Endodermal cell (in vitro differentiated cells): Measurements from ENCODE around the gene KIF1B. TPM values are rescaled to one million over a fixed set of nuclear protein-coding genes. Genes with fewer than 3 reads are reported as not detected.

Source experiments
- DNase-seq: peaks from one replicate; pipeline ENCODE4 v3.0.0-alpha.2; 2017
- H3K27ac ChIP-seq: 2 replicates; pipeline ENCODE4 v1.5.1; 2013; ENCODE audit warnings: mild to moderate bottlenecking, low read depth, low read length, moderate library complexity
- H3K27me3 ChIP-seq: 2 replicates; pipeline ENCODE4 v1.6.1; 2013; ENCODE audit warnings: mild to moderate bottlenecking, low read length, moderate library complexity; ENCODE audit not compliant: insufficient read depth, control insufficient read depth, poor library complexity, severe bottlenecking
- H3K36me3 ChIP-seq: 2 replicates; pipeline ENCODE4 v1.7.0; 2013; ENCODE audit warnings: mild to moderate bottlenecking, low read length, moderate library complexity; ENCODE audit not compliant: control insufficient read depth, insufficient read depth
- H3K4me1 ChIP-seq: one replicate; pipeline ENCODE4 v1.7.0; 2013; ENCODE audit warnings: low read length; ENCODE audit not compliant: control insufficient read depth, insufficient read depth
- H3K4me3 ChIP-seq: 2 replicates; pipeline ENCODE4 v1.5.1; 2013; ENCODE audit warnings: mild to moderate bottlenecking, low read length, moderate library complexity
- H3K9ac ChIP-seq: 2 replicates; pipeline ENCODE4 v1.6.1; 2013; ENCODE audit warnings: mild to moderate bottlenecking, low read length, moderate library complexity; ENCODE audit not compliant: poor library complexity, severe bottlenecking; ENCODE audit errors: extremely low read depth
- H3K9me3 ChIP-seq: 2 replicates; pipeline ENCODE4 v1.6.1; 2013; ENCODE audit warnings: mild to moderate bottlenecking, low read length, moderate library complexity; ENCODE audit not compliant: control insufficient read depth
- H3K27ac Mint-ChIP-seq: 2 replicates; pipeline ENCODE4 v1.8.0; 2020; ENCODE audit warnings: mixed read lengths
- H3K27me3 Mint-ChIP-seq: 2 replicates; pipeline ENCODE4 v1.8.0; 2021; ENCODE audit warnings: mild to moderate bottlenecking, mixed read lengths; ENCODE audit not compliant: insufficient read depth
- H3K36me3 Mint-ChIP-seq: 2 replicates; pipeline ENCODE4 v1.8.0; 2020; ENCODE audit warnings: low read depth, mixed read lengths
- H3K4me1 Mint-ChIP-seq: 2 replicates; pipeline ENCODE4 v1.8.0; 2020; ENCODE audit warnings: mixed read lengths
- H3K4me3 Mint-ChIP-seq: 2 replicates; pipeline ENCODE4 v1.8.0; 2020; ENCODE audit warnings: mild to moderate bottlenecking, moderate library complexity, mixed read lengths
- H3K9me3 Mint-ChIP-seq: 2 replicates; pipeline ENCODE4 v1.8.0; 2020; ENCODE audit warnings: mild to moderate bottlenecking, mixed read lengths
- WGBS, 2 experiments: methylation state at CpG; one replicate each; pipeline versions ENCODE4 v1.1.5 to v1.1.7; 2013; ENCODE audit warnings: missing lambda C conversion rate in 2 of 2, mixed read lengths in 1 of 2; ENCODE audit not compliant: insufficient coverage in 1 of 2, insufficient read length in 1 of 2; 5-methylcytosine and 5-hydroxymethylcytosine counted together
- total RNA-seq, 2 donors: library from RNA; stranded (reverse); fragmentation: NEBNext Ultra II Directional in 1 of 2; extraction: Animal tissue kit (Norgen Biotek cat#: 25700) in 1 of 2; gene quantifications; 2 replicates in 1 of 2; 3 replicates in 1 of 2; pipeline ENCODE4 v1.2.1, GENCODE V29; 2021
- TF ChIP-seq, protein P1 (sequence below): fragments of 200-600 bp; sonication (generic); conservative IDR thresholded peaks from 2 replicates; pipeline ENCODE4 v1.5.0; 2021; ENCODE audit warnings: antibody characterized with exemption, mild to moderate bottlenecking

The KIF1B gene
- total RNA-seq, 2 donors from 2014 or later: 71.5 to 74.2 TPM

DNA sequence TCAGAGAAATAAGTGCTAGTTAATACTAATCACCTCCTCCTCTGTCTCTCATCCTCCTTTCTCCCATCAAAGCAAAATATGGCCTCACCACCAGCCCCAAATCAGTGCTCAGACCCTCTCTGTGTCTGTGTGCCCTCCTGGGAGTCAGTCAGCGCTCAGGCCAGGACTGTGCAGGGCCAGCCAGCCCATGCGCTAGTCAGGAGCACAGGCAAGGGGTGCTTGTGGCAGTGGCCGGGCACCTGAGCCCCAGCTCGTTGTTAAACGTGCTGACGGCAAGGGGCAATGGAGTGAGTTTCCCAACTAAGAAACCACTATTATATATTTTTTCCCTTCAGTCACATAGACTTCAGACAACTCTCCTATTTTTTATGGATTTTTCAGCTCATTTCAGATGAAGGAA, 169.3 kb downstream of the KIF1B start:
- Mint-ChIP-seq H3K36me3 (peaks cover 78% of the 10 kb centered on the region), H3K4me3 (no peak overlapping the region), H3K27me3 (no peaks in the 10 kb centered on the region), H3K9me3 (no peaks in the 10 kb centered on the region), H3K4me1 (no peaks in the 10 kb centered on the region), H3K27ac (no peak overlapping the region)
- WGBS, 2 experiments: 95 to 100% methylated on average over 1 to 6 of the region's 6 CpGs
- TF ChIP-seq, protein P1, sequence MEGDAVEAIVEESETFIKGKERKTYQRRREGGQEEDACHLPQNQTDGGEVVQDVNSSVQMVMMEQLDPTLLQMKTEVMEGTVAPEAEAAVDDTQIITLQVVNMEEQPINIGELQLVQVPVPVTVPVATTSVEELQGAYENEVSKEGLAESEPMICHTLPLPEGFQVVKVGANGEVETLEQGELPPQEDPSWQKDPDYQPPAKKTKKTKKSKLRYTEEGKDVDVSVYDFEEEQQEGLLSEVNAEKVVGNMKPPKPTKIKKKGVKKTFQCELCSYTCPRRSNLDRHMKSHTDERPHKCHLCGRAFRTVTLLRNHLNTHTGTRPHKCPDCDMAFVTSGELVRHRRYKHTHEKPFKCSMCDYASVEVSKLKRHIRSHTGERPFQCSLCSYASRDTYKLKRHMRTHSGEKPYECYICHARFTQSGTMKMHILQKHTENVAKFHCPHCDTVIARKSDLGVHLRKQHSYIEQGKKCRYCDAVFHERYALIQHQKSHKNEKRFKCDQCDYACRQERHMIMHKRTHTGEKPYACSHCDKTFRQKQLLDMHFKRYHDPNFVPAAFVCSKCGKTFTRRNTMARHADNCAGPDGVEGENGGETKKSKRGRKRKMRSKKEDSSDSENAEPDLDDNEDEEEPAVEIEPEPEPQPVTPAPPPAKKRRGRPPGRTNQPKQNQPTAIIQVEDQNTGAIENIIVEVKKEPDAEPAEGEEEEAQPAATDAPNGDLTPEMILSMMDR: no peak
- peaks cover 53% of the 10 kb centered on the region for H3K36me3 ChIP-seq
- no peak overlapping the region for H3K9ac ChIP-seq
- H3K27ac ChIP-seq: no peak overlapping the region
- H3K4me3 ChIP-seq: no peak overlapping the region
- H3K27me3 ChIP-seq: no peaks in the 10 kb centered on the region
- DNase-seq: no peak
- no peaks in the 10 kb centered on the region for H3K9me3 ChIP-seq
- no peaks in the 10 kb centered on the region for H3K4me1 ChIP-seq

DNA sequence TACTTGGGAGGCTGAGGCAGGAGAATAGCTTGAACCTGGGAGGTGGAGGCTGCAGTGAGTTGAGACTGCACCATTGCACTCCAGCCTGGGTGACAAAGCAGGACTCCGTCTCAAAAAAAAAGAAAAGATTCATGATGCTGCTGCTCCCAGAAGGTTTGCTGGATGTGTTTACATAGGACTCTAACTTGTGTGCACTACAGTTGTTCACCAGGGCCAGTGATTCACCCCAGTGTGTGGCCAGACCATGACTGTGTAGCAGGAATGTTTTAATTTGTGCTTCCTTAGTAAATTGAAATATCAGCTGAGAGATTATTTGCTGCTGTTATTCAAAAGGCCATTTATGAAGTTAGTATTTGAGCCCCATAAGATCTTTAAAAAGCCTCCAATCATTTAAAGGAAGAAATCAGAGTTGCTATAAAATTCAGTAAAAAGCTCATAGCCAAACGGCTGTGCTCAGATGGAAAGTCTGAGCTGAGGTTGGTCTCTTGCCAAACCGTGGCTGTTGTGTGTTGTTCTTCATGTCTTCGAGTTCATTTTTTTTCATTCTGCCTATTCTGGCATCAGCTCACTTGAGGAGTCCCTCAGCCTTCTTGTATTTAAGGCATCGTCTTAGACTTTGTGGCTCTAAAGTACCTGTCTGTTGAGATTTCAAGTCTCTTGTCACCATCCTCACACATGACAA, 170.4 kb downstream of the KIF1B start:
- no peak overlapping the region for H3K4me3 Mint-ChIP-seq
- 95% methylated on average over 5 of the region's 5 CpGs for WGBS, 2 experiments
- no peaks in the 10 kb centered on the region for H3K27me3 Mint-ChIP-seq
- Histone ChIP-seq H3K27ac (no peak overlapping the region), H3K4me3 (no peak overlapping the region), H3K9me3 (no peaks in the 10 kb centered on the region), H3K36me3 (peaks cover 45% of the 10 kb centered on the region), H3K27me3 (no peaks in the 10 kb centered on the region), H3K9ac (no peak overlapping the region), H3K4me1 (no peaks in the 10 kb centered on the region)
- DNase-seq: no peak
- no peaks in the 10 kb centered on the region for H3K9me3 Mint-ChIP-seq
- TF ChIP-seq, protein P1: no peak
- H3K36me3 Mint-ChIP-seq: peaks cover 79% of the 10 kb centered on the region
- H3K27ac Mint-ChIP-seq: no peak overlapping the region
- no peaks in the 10 kb centered on the region for H3K4me1 Mint-ChIP-seq

DNA sequence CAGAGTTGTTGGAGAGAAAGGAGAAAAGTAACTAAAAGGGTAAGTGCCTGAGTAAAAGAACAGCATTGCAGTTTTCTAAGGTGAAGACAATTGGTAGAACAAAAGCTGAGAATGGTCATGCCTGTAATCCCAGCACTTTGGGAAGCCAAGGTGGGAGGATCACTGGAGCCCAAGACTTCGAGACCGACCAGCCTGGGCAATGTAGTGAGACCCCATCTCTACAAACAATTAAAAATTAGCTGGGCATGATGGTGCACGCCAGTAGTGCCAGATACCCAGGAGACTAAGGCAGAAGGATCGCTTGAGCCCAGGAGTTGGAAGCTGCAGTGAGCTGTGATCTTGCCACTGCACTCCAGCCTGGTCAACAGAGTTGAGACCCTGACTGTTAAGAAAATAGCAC, 173.3 kb downstream of the KIF1B start:
- Histone ChIP-seq H3K27ac (no peak overlapping the region), H3K36me3 (peaks cover 24% of the 10 kb centered on the region), H3K27me3 (no peaks in the 10 kb centered on the region), H3K9me3 (no peaks in the 10 kb centered on the region), H3K4me1 (no peaks in the 10 kb centered on the region), H3K4me3 (no peak overlapping the region), H3K9ac (no peak overlapping the region)
- no peaks in the 10 kb centered on the region for H3K9me3 Mint-ChIP-seq
- H3K4me3 Mint-ChIP-seq: no peak overlapping the region
- TF ChIP-seq, protein P1: no peak
- peaks cover 57% of the 10 kb centered on the region for H3K36me3 Mint-ChIP-seq
- DNase-seq: no peak
- WGBS, 2 experiments: 82 to 85% methylated on average over 2 to 4 of the region's 4 CpGs
- H3K4me1 Mint-ChIP-seq: peaks cover 6% of the 10 kb centered on the region
- no peaks in the 10 kb centered on the region for H3K27me3 Mint-ChIP-seq
- H3K27ac Mint-ChIP-seq: no peak overlapping the region
